ENCODE measurements around the gene NUP98.
A peak's percentile ranks its signal among the peaks of the same experiment; 100 is the strongest.

NUP98 gene

DNA sequence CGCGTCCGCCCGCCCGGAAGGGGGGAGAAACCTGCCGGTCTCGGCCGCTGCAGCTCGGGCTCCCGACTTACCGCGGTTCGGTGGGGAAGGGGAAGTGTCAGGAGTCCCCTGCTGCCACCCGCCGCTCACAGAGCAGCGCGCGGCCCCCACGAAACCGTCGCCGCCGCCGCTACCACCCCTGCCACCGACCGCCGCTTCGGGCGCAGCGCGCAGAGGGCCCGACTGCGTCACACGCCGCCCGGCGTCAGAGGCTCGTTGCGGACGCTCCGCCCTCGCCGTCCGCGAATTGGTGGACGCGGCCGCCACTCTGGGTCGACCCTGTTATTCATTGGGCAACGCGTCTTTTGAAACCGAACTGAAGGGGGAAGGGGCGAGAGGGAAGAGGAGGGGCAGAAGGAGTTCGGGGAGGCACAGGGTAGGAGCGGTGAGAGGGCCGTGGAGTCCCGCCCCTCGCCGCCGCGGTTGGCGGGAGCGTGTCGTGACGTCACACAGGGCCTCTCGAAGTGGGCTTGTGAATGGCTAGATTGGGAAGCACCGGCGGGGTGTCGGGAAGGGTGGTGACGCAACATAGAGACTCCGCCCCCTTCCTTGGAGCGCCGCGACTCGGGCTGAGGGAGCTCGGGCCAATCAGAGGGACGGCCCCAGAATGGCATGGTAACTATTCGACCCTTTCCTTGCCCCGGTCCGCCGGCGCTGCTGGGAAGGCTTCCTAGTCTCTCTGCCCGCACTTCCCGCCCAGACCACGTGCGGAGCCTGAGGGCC lies at the start of gene NUP98 (continued):
- TF ChIP-seq GLI2 (tag by site-specific recombination; IDR thresholded peaks at IDR 0.05; ENCODE audit: borderline replicate concordance, low read depth) (no peak), ZNF155 (tag by site-specific recombination; IDR thresholded peaks at IDR 0.05) (no peak), ZBTB17 (tag by site-specific recombination; IDR thresholded peaks at IDR 0.05) (peak; percentile 66), ZNF214 (tag by site-specific recombination; IDR thresholded peaks at IDR 0.05; ENCODE audit: borderline replicate concordance) (no peak), IKZF3 (tag by site-specific recombination; IDR thresholded peaks at IDR 0.05) (peak; percentile 85), ZNF792 (tag by site-specific recombination; IDR thresholded peaks at IDR 0.05) (no peak), GLIS1 (tag by site-specific recombination; IDR thresholded peaks at IDR 0.05) (peak; percentile 58), ELK4 (IDR thresholded peaks at IDR 0.05; ENCODE audit: borderline replicate concordance, low read depth, low read length) (no peak), ZNF571 (tag by site-specific recombination; IDR thresholded peaks at IDR 0.05) (no peak), GFI1B (tag by site-specific recombination; IDR thresholded peaks at IDR 0.05) (no peak), ZNF335 (tag by site-specific recombination; conservative IDR thresholded peaks at IDR 0.05) (peak; percentile 94), KLF1 (tag by site-specific recombination; IDR thresholded peaks at IDR 0.05) (no peak), ZNF416 (tag by site-specific recombination; IDR thresholded peaks at IDR 0.05) (no peak), ZNF658 (tag by site-specific recombination; IDR thresholded peaks at IDR 0.05) (no peak), KLF16 (tag by site-specific recombination; IDR thresholded peaks at IDR 0.05) (no peak; the same call in none of the 2 replicates), ZBTB1 (tag by site-specific recombination; IDR thresholded peaks at IDR 0.05) (no peak), ZBTB10 (tag by site-specific recombination; IDR thresholded peaks at IDR 0.05) (peak; percentile 99), ZNF629 (tag by site-specific recombination; IDR thresholded peaks at IDR 0.05) (peak; percentile 100), ZNF114 (tag by site-specific recombination; IDR thresholded peaks at IDR 0.05) (no peak), ZBTB7A (tag by site-specific recombination; IDR thresholded peaks at IDR 0.05; ENCODE audit: low read depth) (no peak), ZNF2 (tag by site-specific recombination; IDR thresholded peaks at IDR 0.05) (no peak), ZNF560 (tag by site-specific recombination; IDR thresholded peaks at IDR 0.05; ENCODE audit: borderline replicate concordance) (no peak), ZNF747 (tag by site-specific recombination; IDR thresholded peaks at IDR 0.05) (no peak), ZBTB8A (tag by site-specific recombination; IDR thresholded peaks at IDR 0.05) (peak; percentile 87), ZNF521 (tag by site-specific recombination; IDR thresholded peaks at IDR 0.05) (no peak), ZNF324 (tag by site-specific recombination; IDR thresholded peaks at IDR 0.05) (no peak), MZF1 (tag by site-specific recombination; IDR thresholded peaks at IDR 0.05; ENCODE audit: borderline replicate concordance) (no peak), REPIN1 (tag by site-specific recombination; IDR thresholded peaks at IDR 0.05; ENCODE audit: low read depth) (no peak)
- TF ChIP-seq, protein P1, sequence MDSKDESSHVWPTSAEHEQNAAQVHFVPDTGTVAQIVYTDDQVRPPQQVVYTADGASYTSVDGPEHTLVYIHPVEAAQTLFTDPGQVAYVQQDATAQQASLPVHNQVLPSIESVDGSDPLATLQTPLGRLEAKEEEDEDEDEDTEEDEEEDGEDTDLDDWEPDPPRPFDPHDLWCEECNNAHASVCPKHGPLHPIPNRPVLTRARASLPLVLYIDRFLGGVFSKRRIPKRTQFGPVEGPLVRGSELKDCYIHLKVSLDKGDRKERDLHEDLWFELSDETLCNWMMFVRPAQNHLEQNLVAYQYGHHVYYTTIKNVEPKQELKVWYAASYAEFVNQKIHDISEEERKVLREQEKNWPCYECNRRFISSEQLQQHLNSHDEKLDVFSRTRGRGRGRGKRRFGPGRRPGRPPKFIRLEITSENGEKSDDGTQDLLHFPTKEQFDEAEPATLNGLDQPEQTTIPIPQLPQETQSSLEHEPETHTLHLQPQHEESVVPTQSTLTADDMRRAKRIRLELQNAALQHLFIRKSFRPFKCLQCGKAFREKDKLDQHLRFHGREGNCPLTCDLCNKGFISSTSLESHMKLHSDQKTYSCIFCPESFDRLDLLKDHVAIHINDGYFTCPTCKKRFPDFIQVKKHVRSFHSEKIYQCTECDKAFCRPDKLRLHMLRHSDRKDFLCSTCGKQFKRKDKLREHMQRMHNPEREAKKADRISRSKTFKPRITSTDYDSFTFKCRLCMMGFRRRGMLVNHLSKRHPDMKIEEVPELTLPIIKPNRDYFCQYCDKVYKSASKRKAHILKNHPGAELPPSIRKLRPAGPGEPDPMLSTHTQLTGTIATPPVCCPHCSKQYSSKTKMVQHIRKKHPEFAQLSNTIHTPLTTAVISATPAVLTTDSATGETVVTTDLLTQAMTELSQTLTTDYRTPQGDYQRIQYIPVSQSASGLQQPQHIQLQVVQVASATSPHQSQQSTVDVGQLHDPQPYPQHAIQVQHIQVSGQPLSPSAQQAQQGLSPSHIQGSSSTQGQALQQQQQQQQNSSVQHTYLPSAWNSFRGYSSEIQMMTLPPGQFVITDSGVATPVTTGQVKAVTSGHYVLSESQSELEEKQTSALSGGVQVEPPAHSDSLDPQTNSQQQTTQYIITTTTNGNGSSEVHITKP (tag by site-specific recombination; IDR thresholded peaks at IDR 0.05) = peak; percentile 47; the same call in 1 of the 2 replicates
- TF ChIP-seq, protein P2, sequence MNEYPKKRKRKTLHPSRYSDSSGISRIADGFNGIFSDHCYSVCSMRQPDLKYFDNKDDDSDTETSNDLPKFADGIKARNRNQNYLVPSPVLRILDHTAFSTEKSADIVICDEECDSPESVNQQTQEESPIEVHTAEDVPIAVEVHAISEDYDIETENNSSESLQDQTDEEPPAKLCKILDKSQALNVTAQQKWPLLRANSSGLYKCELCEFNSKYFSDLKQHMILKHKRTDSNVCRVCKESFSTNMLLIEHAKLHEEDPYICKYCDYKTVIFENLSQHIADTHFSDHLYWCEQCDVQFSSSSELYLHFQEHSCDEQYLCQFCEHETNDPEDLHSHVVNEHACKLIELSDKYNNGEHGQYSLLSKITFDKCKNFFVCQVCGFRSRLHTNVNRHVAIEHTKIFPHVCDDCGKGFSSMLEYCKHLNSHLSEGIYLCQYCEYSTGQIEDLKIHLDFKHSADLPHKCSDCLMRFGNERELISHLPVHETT (tag by site-specific recombination; IDR thresholded peaks at IDR 0.05) = no peak
- TF ChIP-seq, protein P3, sequence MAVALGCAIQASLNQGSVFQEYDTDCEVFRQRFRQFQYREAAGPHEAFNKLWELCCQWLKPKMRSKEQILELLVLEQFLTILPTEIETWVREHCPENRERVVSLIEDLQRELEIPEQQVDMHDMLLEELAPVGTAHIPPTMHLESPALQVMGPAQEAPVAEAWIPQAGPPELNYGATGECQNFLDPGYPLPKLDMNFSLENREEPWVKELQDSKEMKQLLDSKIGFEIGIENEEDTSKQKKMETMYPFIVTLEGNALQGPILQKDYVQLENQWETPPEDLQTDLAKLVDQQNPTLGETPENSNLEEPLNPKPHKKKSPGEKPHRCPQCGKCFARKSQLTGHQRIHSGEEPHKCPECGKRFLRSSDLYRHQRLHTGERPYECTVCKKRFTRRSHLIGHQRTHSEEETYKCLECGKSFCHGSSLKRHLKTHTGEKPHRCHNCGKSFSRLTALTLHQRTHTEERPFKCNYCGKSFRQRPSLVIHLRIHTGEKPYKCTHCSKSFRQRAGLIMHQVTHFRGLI (tag by site-specific recombination; IDR thresholded peaks at IDR 0.05) = no peak

Data from HEK293 (cell line).